Lower leg skin (tissue), 4 donors: ENCODE data around the gene C2orf76. TPM values are rescaled to one million over a fixed set of nuclear protein-coding genes. Genes with fewer than 3 reads are reported as not detected.

ENCODE experiments used
- DNase-seq, 2 donors: peaks; one replicate each; pipeline ENCODE4 v3.0.0-alpha.2; 2019; ENCODE audit warnings: low spot score in 2 of 2
- H3K4me3 ChIP-seq: fragments of 200-600 bp; sonication (generic); 2 replicates; pipeline ENCODE4 v1.5.1; 2017; ENCODE audit warnings: mild to moderate bottlenecking, low read depth; ENCODE audit not compliant: poor library complexity, severe bottlenecking
- CTCF ChIP-seq, 3 donors: fragments of 450-650 bp; IDR thresholded peaks; one replicate each; pipeline ENCODE4 v1.5.1; 2016; ENCODE audit warnings: antibody characterized with exemption in 3 of 3, mild to moderate bottlenecking in 3 of 3, moderate library complexity in 2 of 3
- POLR2A ChIP-seq, 2 donors: fragments of 450-650 bp; IDR thresholded peaks; one replicate each; pipeline ENCODE4 v1.6.1; 2016 to 2017; ENCODE audit warnings: antibody characterized with exemption in 2 of 2, mild to moderate bottlenecking in 1 of 2, moderate library complexity in 1 of 2
- WGBS, 2 donors: methylation state at CpG; one replicate each; pipeline ENCODE4 v1.1.5; 2018; 5-methylcytosine and 5-hydroxymethylcytosine counted together
- intact Hi-C: fragments of 100-400 bp; cut with DNase I; formaldehyde crosslinking; loops from one replicate; pipeline ENCODE4 v1.15.0; 2023; ENCODE audit warnings: low total_unique reads
- total RNA-seq, 4 donors: library from RNA; depleted of rRNA; stranded (reverse); fragments of >200 nt; gene quantifications; one replicate each; pipeline ENCODE4 v1.1.0, GENCODE V29; 2016

The C2orf76 gene
- total RNA-seq, 4 donors from 2014 or later: 13.3 to 18.3 (median 16.7) TPM

- intact Hi-C loops: no loop called here
- TF ChIP-seq POLR2A (IDR thresholded peaks at IDR 0.05): no peak
- TF ChIP-seq CTCF (IDR thresholded peaks at IDR 0.05): no peak
- 84 to 89% methylated on average over 4 to 5 of the region's 5 CpGs for WGBS, 2 donors
- no peak overlapping the region for H3K4me3 ChIP-seq
- no peak for DNase-seq
Measured at GRCh38 chr2:119259296-119259860, 107.3 kb downstream of the C2orf76 start.

GRCh38 chr2:119257198-119257597, 109.4 kb downstream of the C2orf76 start:
- intact Hi-C loops: no loop called here
- WGBS, 2 donors: 92 to 94% methylated on average over 8 to 9 of the region's 9 CpGs
- DNase-seq: no peak
- H3K4me3 ChIP-seq: no peak overlapping the region
- no peak for TF ChIP-seq CTCF (IDR thresholded peaks at IDR 0.05)
- TF ChIP-seq POLR2A (IDR thresholded peaks at IDR 0.05): no peak

GRCh38 chr2:119256582-119256921, 110.1 kb downstream of the C2orf76 start:
- TF ChIP-seq CTCF (IDR thresholded peaks at IDR 0.05): no peak
- TF ChIP-seq POLR2A (IDR thresholded peaks at IDR 0.05): no peak
- intact Hi-C loops: no loop called here
- 66 to 86% methylated on average over 2 of the region's 2 CpGs for WGBS, 2 donors
- no peak overlapping the region for H3K4me3 ChIP-seq
- no peak for DNase-seq

- TF ChIP-seq CTCF (IDR thresholded peaks at IDR 0.05): no peak
- TF ChIP-seq POLR2A (IDR thresholded peaks at IDR 0.05): no peak
- 60 to 67% methylated on average over 12 of the region's 12 CpGs for WGBS, 2 donors
- intact Hi-C loops: no loop called here
- peak in 1 of 2 donors; percentile 36 for DNase-seq
- H3K4me3 ChIP-seq: no peak overlapping the region
Measured at GRCh38 chr2:119255760-119256581, 110.7 kb downstream of the C2orf76 start.

- DNase-seq: peak in 1 of 2 donors; percentile 70
- intact Hi-C loops: no loop called here
- H3K4me3 ChIP-seq: no peak overlapping the region
- TF ChIP-seq CTCF (IDR thresholded peaks at IDR 0.05): no peak
- no peak for TF ChIP-seq POLR2A (IDR thresholded peaks at IDR 0.05)
- 95 to 96% methylated on average over 9 to 10 of the region's 10 CpGs for WGBS, 2 donors
Measured at GRCh38 chr2:119254601-119255080, 112.0 kb downstream of the C2orf76 start.
